Measurements from ENCODE around the gene AKAP17A. TPM values are rescaled to one million over a fixed set of nuclear protein-coding genes. Genes with fewer than 3 reads are reported as not detected.

The AKAP17A gene
- total RNA-seq, 6 donors from 2014 or later: 40.9 to 193 (median 52.4) TPM

GRCh38 chrX:1597345-1598020 is 6.1 kb downstream of the AKAP17A start:
- TF ChIP-seq, protein P1, sequence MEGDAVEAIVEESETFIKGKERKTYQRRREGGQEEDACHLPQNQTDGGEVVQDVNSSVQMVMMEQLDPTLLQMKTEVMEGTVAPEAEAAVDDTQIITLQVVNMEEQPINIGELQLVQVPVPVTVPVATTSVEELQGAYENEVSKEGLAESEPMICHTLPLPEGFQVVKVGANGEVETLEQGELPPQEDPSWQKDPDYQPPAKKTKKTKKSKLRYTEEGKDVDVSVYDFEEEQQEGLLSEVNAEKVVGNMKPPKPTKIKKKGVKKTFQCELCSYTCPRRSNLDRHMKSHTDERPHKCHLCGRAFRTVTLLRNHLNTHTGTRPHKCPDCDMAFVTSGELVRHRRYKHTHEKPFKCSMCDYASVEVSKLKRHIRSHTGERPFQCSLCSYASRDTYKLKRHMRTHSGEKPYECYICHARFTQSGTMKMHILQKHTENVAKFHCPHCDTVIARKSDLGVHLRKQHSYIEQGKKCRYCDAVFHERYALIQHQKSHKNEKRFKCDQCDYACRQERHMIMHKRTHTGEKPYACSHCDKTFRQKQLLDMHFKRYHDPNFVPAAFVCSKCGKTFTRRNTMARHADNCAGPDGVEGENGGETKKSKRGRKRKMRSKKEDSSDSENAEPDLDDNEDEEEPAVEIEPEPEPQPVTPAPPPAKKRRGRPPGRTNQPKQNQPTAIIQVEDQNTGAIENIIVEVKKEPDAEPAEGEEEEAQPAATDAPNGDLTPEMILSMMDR (IDR thresholded peaks at IDR 0.05): no peak
- H3K4me1 ChIP-seq: peaks cover 12 to 26% (median 18%) of the 10 kb centered on the region in 4 donors
- H3K27me3 ChIP-seq: no peaks in the 10 kb centered on the region
- DNase-seq (no peak), ATAC-seq (ENCODE audit: low FRiP score in 2 of 2) (no peak)
- H3K9me3 ChIP-seq: peaks cover 0 to 8% (median 0%) of the 10 kb centered on the region in 4 donors
- peaks cover 72 to 92% (median 88%) of the 10 kb centered on the region in 4 donors for H3K36me3 ChIP-seq
- H3K27ac ChIP-seq: no peak overlapping the region
- WGBS, 2 donors: 92 to 99% methylated on average over 16 to 20 of the region's 25 CpGs
- no peak overlapping the region for H3K4me3 ChIP-seq

GRCh38 chrX:1598021-1598875 is 6.8 kb downstream of the AKAP17A start:
- Histone ChIP-seq H3K36me3 (peaks cover 74 to 100% (median 95%) of the 10 kb centered on the region in 4 donors), H3K27me3 (no peaks in the 10 kb centered on the region), H3K4me1 (peaks cover 5 to 19% (median 11%) of the 10 kb centered on the region in 4 donors), H3K4me3 (no peak overlapping the region), H3K27ac (no peak overlapping the region), H3K9me3 (peaks cover 0 to 8% (median 0%) of the 10 kb centered on the region in 4 donors)
- DNase-seq (no peak), ATAC-seq (ENCODE audit: low FRiP score in 2 of 2) (no peak)
- WGBS, 2 donors: 91 to 92% methylated on average over 21 to 43 of the region's 50 CpGs
- TF ChIP-seq POLR2AphosphoS5 (IDR thresholded peaks at IDR 0.05) (no peak), POLR2A (IDR thresholded peaks at IDR 0.05) (no peak), EP300 (IDR thresholded peaks at IDR 0.05) (no peak)
- TF ChIP-seq, protein P1 (IDR thresholded peaks at IDR 0.05): no peak

- WGBS, 2 donors: 85 to 93% methylated on average over 24 to 40 of the region's 57 CpGs
- H3K27ac ChIP-seq: no peak overlapping the region
- no peak for TF ChIP-seq POLR2AphosphoS5 (IDR thresholded peaks at IDR 0.05)
- peaks cover 67 to 97% (median 90%) of the 10 kb centered on the region in 4 donors for H3K36me3 ChIP-seq
- H3K9me3 ChIP-seq: peaks cover 0 to 8% (median 0%) of the 10 kb centered on the region in 4 donors
- peaks cover 0 to 10% (median 4%) of the 10 kb centered on the region in 4 donors for H3K4me1 ChIP-seq
- no peak overlapping the region for H3K4me3 ChIP-seq
- no peak for ATAC-seq (ENCODE audit: low FRiP score in 2 of 2)
- no peak for DNase-seq
- H3K27me3 ChIP-seq: no peaks in the 10 kb centered on the region
These were observed 7.7 kb downstream of the AKAP17A start for GRCh38 chrX:1598876-1599790.

- DNase-seq (no peak), ATAC-seq (ENCODE audit: low FRiP score in 2 of 2) (no peak)
- Histone ChIP-seq H3K27me3 (no peaks in the 10 kb centered on the region), H3K36me3 (peaks cover 63 to 96% (median 84%) of the 10 kb centered on the region in 4 donors), H3K4me3 (no peak overlapping the region), H3K9me3 (peaks cover 0 to 8% (median 0%) of the 10 kb centered on the region in 4 donors), H3K27ac (no peak overlapping the region), H3K4me1 (peaks cover 0 to 2% (median 0%) of the 10 kb centered on the region in 4 donors)
- WGBS, 2 donors: 94 to 97% methylated on average over 24 to 27 of the region's 36 CpGs
- TF ChIP-seq POLR2AphosphoS5 (IDR thresholded peaks at IDR 0.05): no peak
- TF ChIP-seq EP300 (IDR thresholded peaks at IDR 0.05): no peak
- TF ChIP-seq, protein P1 (IDR thresholded peaks at IDR 0.05): no peak
- no peak for TF ChIP-seq POLR2A (IDR thresholded peaks at IDR 0.05)
These were observed 8.5 kb downstream of the AKAP17A start for GRCh38 chrX:1599791-1600405.
